Mesodermal cell (in vitro differentiated cells): Measurements from ENCODE around the gene SVIL.
A peak's percentile ranks its signal among the peaks of the same experiment; 100 is the strongest.

Source experiments
- H3K27ac ChIP-seq: 2 replicates; pipeline ENCODE4 v1.7.0; 2013; ENCODE audit warnings: mild to moderate bottlenecking, low read depth, low read length, moderate library complexity; ENCODE audit not compliant: severe bottlenecking
- H3K36me3 ChIP-seq: 2 replicates; pipeline ENCODE4 v1.7.1; 2013; ENCODE audit warnings: mild to moderate bottlenecking, low read length, moderate library complexity; ENCODE audit not compliant: control insufficient read depth, insufficient read depth
- H3K4me1 ChIP-seq: one replicate; pipeline ENCODE4 v1.7.1; 2013; ENCODE audit warnings: mild to moderate bottlenecking, low read length; ENCODE audit not compliant: insufficient read depth, control insufficient read depth, poor library complexity, severe bottlenecking
- H3K4me3 ChIP-seq: 2 replicates; pipeline ENCODE4 v1.7.0; 2013; ENCODE audit warnings: low read length, control low read depth, mild to moderate bottlenecking; ENCODE audit not compliant: insufficient read depth, poor library complexity, severe bottlenecking; ENCODE audit errors: extremely low read depth
- H3K9me3 ChIP-seq: 2 replicates; pipeline ENCODE4 v1.7.1; 2013; ENCODE audit warnings: mild to moderate bottlenecking, low read length, moderate library complexity; ENCODE audit not compliant: control insufficient read depth
- WGBS, 2 experiments: methylation state at CpG; one replicate each; pipeline ENCODE4 v1.1.5; 2013; ENCODE audit warnings: missing lambda C conversion rate in 2 of 2; ENCODE audit not compliant: insufficient coverage in 2 of 2; 5-methylcytosine and 5-hydroxymethylcytosine counted together

SVIL gene

DNA sequence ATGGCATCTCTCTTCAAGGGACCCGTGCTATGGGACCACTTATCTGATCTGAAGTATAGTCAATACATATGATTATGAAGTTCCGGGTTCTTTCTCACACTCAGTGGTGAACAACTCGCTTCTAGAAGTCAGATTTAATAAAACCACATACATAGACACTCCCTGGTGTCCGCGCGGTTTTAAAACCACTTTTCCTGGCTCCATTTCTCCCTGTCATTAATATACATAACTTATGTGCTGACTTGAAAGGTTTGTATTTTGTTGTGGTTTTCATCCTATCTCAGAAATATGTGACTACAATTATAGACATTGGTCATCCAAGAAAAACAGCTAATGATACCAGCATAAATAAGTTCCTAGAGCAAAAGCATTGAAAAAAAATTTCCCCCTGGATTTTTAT is 34.0 kb downstream of the SVIL start:
- H3K9me3 ChIP-seq, result no peaks in the 10 kb centered on the region
- WGBS, 2 experiments, result 100% methylated on average over 2 of the region's 6 CpGs; no CpG with 5 or more reads in 1 of the 2 experiments
- no peak overlapping the region for H3K27ac ChIP-seq
- H3K4me3 ChIP-seq, result no peak overlapping the region
- H3K4me1 ChIP-seq, result peaks cover 7% of the 10 kb centered on the region
- peaks cover 42% of the 10 kb centered on the region for H3K36me3 ChIP-seq

DNA sequence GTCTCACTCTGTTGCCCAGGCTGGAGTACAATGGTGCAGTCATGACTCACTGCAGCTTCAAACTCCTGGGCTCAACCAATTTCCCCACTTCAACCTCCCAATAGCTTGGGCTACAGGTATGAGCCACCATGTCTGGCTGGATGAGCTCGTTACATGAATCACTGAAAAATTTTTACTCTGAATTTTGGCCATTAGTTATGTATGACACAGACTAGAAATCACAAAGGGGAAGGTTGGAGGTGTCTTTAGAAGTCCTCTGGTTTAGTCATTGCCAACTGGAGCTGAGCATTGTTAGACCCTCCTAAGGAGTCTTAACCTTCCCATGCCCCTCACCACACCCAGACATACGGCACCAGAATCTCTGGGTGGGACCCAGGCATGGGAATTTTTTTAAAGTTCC is 34.7 kb downstream of the SVIL start:
- H3K27ac ChIP-seq, result no peak overlapping the region
- H3K9me3 ChIP-seq, result no peaks in the 10 kb centered on the region
- H3K4me1 ChIP-seq, result peaks cover 7% of the 10 kb centered on the region
- H3K4me3 ChIP-seq, result no peak overlapping the region
- 83% methylated on average over 1 of the region's 2 CpGs; no CpG with 5 or more reads in 1 of the 2 experiments for WGBS, 2 experiments
- peaks cover 48% of the 10 kb centered on the region for H3K36me3 ChIP-seq

DNA sequence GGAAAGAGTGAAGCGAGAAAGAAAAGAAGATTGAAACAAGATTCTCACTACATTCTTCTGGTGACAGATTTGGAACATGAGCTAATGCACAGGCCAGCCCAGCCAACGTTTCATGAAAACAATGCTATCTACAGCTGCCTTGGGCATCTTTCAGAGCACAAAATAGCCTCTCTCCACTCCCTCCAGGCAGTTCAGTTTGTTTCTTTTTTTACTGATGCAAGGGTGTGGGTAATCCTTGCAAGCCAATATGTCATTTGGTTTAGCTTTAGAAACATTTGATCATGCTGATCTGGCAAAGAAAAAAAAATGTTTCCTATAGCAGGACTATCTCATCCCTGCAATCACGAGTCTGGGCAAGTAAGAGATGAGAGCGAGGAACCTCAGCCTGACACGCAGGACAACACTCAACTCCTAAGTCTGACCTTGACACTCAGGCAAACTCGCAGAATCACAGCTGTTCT is 35.9 kb downstream of the SVIL start:
- Histone ChIP-seq H3K9me3 (no peaks in the 10 kb centered on the region), H3K36me3 (peaks cover 46% of the 10 kb centered on the region), H3K27ac (peak overlapping the region; percentile 64), H3K4me3 (no peak overlapping the region), H3K4me1 (peaks cover 7% of the 10 kb centered on the region)
- WGBS, 2 experiments, result 78 to 83% methylated on average over 5 of the region's 6 CpGs

DNA sequence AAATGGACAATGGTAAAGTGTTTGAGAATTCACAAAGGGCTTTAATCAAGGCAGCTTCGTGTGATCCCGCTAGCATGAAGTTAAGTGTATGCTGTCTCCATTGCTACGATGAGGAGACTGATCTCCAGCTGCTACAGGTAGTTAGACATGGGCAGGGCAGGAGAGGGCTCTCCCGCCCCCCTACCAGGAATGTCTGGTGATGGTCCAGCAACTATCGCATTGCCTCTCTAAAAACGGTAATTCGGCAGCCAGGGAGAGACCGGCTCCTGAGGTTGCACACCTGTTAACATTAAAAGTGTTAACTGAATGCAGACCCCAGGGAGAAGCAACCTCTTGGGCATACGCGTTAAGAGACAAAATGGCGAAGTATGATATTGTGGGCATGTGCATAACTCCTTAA is 37.9 kb downstream of the SVIL start:
- H3K27ac ChIP-seq, result no peak overlapping the region
- H3K9me3 ChIP-seq, result no peaks in the 10 kb centered on the region
- H3K4me1 ChIP-seq, result peaks cover 7% of the 10 kb centered on the region
- H3K4me3 ChIP-seq, result no peak overlapping the region
- WGBS, 2 experiments, result 93 to 97% methylated on average over 11 of the region's 11 CpGs
- peaks cover 42% of the 10 kb centered on the region for H3K36me3 ChIP-seq

DNA sequence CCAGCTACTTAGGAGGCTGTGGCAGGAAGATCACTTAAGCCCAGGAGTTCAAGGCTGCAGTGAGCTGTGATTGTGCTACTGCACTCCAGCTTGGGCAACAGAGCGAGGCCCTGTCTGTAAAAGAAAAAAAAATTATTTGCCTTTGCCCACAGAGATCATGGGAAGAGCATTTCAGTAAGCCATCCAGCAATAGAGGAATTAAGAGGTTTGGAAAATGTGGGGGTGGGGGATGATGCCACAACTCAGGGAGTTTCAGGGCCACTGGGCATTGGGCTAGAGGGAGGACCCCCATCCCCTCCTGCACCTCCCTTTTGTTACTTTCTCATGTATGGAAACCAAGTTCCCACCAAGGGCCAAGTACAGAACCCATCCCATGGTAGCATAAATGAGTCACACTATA is 38.4 kb downstream of the SVIL start:
- WGBS, 2 experiments, result 60 to 100% methylated on average over 1 of the region's 1 CpG
- Histone ChIP-seq H3K27ac (no peak overlapping the region), H3K9me3 (no peaks in the 10 kb centered on the region), H3K4me3 (no peak overlapping the region), H3K4me1 (peaks cover 7% of the 10 kb centered on the region), H3K36me3 (peaks cover 38% of the 10 kb centered on the region)

DNA sequence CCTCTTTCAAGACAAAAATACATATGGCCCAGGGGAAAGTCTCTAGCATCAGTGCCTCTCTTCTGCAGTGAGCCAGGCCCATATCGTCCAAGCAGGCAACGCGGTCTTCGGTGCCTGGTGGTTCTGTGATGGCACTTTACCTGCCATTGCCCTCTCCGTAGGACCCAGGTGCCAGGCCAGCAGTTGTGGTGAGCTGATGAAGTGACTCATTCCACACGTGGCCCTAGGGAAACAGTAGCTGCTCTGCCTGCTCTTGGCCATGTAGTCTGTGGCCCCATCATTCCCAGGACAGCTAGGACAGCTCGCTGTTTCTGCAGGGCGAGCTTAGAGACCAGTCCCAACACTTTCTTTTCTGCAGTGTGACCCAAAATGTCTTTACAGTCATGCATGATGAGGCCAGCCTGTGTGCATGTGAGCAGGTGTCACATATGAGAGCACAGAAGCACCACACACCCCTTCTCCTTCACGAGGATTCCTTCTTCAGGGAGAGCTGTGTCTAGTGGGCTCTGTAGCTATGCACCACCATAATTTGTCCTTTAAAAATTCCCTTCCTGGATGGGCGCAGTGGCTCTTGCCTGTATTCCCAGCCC is 39.0 kb downstream of the SVIL start:
- Histone ChIP-seq H3K9me3 (no peaks in the 10 kb centered on the region), H3K27ac (no peak overlapping the region), H3K4me1 (peaks cover 7% of the 10 kb centered on the region), H3K4me3 (no peak overlapping the region), H3K36me3 (peaks cover 36% of the 10 kb centered on the region)
- WGBS, 2 experiments, result 85 to 94% methylated on average over 9 to 10 of the region's 10 CpGs

DNA sequence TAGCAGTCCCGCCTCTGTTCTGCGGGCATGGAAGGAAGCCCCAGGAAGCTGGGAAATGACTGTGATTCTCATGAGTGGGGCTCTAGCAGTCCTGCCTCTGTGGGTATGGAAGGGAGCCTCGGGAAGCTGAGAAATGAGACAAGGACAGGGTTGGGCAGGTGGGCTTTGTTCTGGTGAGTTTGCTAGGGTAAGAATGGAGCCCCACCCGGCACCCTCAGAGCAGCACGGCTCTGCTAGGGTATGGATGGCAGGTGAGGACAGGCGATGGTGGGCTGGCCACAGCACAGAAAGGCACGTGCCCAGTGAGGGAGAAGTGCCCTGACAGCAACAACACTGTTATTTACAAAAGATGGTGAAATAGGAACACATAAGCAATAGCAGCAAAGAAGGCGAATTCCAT is 39.6 kb downstream of the SVIL start:
- WGBS, 2 experiments, result 89 to 92% methylated on average over 5 to 6 of the region's 8 CpGs

DNA sequence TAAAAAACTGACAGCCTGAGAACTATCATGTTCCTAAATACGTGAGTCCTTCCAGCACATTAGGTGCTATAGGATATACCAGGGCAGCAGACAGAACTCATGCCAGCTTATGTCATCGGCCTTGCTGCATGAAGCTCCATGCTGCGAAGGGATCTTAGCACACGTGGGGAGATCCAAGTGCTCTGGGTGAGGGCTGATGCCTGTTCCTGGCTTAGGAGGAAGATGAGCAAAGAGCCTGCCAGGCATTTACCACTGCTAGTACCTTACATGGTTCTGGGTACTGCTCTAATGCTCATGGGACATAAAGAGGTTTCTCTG is 43.2 kb downstream of the SVIL start:
- WGBS, 2 experiments, result 88 to 90% methylated on average over 4 of the region's 4 CpGs
- peaks cover 15% of the 10 kb centered on the region for H3K36me3 ChIP-seq
- H3K4me3 ChIP-seq, result no peak overlapping the region
- no peaks in the 10 kb centered on the region for H3K9me3 ChIP-seq
- peaks cover 34% of the 10 kb centered on the region for H3K4me1 ChIP-seq
- no peak overlapping the region for H3K27ac ChIP-seq

More for the DNA sequence above, 39.6 kb downstream of the SVIL start:
- Histone ChIP-seq H3K9me3 (no peaks in the 10 kb centered on the region), H3K4me1 (peaks cover 12% of the 10 kb centered on the region), H3K27ac (no peak overlapping the region), H3K36me3 (peaks cover 34% of the 10 kb centered on the region), H3K4me3 (no peak overlapping the region)

DNA sequence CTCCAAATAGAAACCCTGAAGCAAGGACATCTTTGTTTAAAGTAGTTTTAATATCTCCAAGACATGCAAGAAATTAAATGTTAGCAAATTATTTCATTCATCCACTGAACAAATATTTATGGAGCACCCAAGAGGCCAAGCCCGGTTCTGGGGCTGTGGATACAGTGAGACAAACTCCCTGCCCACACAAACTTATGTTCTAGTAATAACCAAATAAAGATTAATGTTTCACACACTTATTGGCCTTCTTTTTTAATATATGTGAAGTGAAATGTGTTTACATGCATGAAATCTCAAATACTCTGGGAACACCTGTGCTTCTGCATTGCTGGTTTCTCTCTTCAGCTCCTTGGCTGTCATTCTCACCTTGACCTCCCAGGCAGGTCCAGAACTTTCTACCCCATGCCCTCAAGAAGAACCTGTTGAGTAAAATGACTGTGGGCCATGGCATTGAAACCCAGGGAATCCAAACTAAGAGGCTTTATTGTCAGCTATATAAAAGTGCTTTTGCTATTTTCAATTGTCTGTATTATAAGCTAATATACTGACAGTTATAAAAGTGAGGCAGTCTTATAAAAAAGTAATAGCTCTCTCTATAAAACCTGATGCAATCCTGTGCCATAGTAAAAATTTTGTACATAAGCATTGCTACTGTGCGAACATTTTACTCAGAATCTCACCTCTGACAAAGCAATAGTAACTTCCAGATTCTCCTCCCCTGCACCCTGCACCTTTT is 43.7 kb downstream of the SVIL start:
- WGBS, 2 experiments, result 100% methylated on average over 1 of the region's 2 CpGs
- no peak overlapping the region for H3K27ac ChIP-seq
- peaks cover 34% of the 10 kb centered on the region for H3K4me1 ChIP-seq
- no peak overlapping the region for H3K4me3 ChIP-seq
- H3K36me3 ChIP-seq, result peaks cover 12% of the 10 kb centered on the region
- H3K9me3 ChIP-seq, result no peaks in the 10 kb centered on the region

DNA sequence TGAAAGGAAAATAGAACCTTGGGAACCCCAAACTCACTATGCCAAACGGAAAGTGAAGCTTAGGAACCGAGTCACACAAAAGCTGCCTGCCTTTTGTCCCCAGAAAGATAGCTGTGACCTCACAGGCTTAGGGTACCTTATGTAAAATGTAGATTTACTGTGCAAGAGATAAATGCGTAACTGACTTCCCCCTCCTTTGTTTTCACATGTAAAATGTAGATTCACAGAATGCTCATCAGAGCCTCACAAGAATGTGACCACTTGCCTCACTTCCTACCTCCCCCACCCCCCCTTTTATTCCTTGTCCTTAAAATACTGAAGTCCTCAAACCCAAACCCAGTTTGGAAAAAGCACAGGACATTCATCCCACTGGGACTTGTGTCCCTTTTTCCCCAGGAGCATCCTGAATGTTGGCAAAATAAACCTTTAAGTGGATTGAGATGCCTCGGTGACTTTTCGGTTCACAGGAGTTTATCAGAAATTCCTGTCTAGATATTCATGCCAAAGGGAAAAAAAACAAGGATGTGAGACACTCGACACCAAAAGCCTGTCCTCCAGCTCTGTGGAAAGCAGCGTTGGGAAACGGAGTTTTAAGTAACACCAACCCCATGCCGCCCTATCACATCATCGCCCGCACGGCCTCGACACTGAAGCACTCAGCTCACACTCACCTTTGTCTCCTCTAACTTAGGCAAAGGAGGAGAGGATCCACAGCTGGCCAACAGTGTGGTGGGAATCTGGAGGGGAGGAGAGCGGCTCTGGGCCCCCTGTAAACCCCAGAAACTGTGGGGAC is 45.9 kb downstream of the SVIL start:
- H3K9me3 ChIP-seq, result no peaks in the 10 kb centered on the region
- H3K4me1 ChIP-seq, result peaks cover 38% of the 10 kb centered on the region
- H3K36me3 ChIP-seq, result peaks cover 15% of the 10 kb centered on the region
- WGBS, 2 experiments, result 58 to 65% methylated on average over 2 to 5 of the region's 14 CpGs
- no peak overlapping the region for H3K4me3 ChIP-seq
- peak overlapping the region; percentile 82 for H3K27ac ChIP-seq
